CD4-positive, alpha-beta memory T cell (primary cell): Measurements from ENCODE around the gene CHEK1. TPM values are rescaled to one million over a fixed set of nuclear protein-coding genes. Genes with fewer than 3 reads are reported as not detected.
"Not testable (repeated sequence)": the region's sequence is repeated elsewhere in the genome, so short reads cannot be mapped to it uniquely, and the experiment has no call there.

ENCODE experiments used
- CTCF ChIA-PET: fragments of 350-600 bp; sonication (Branson Sonifier 250); formaldehyde crosslinking; loops from one replicate; lab custom pipeline; 2021; ENCODE audit warnings: inconsistent platforms; ENCODE audit not compliant: partially characterized antibody; lab: Charles Lee
- POLR2A ChIA-PET: fragments of 350-600 bp; sonication (Branson Sonifier 250); formaldehyde crosslinking; loops from one replicate; lab custom pipeline; 2021; ENCODE audit not compliant: partially characterized antibody; lab: Charles Lee
- DNase-seq, 5 donors: peaks; one replicate each; pipeline versions ENCODE4 v3.0.0 to v3.0.0-alpha.2; 2020 to 2022; ENCODE audit warnings: mixed read lengths in 1 of 5
- H3K27ac ChIP-seq: one replicate; pipeline ENCODE4 v1.7.0; 2013; ENCODE audit warnings: low read depth, low read length
- H3K27me3 ChIP-seq: 2 replicates; pipeline ENCODE4 v1.7.0; 2013; ENCODE audit warnings: mild to moderate bottlenecking, low read length, moderate library complexity; ENCODE audit not compliant: insufficient read depth
- H3K36me3 ChIP-seq: 2 replicates; pipeline ENCODE4 v1.7.0; 2013; ENCODE audit warnings: mild to moderate bottlenecking, low read length, moderate library complexity; ENCODE audit not compliant: insufficient read depth
- H3K4me1 ChIP-seq: 2 replicates; pipeline ENCODE4 v1.7.0; 2013; ENCODE audit warnings: mild to moderate bottlenecking, low read length, moderate library complexity; ENCODE audit not compliant: insufficient read depth
- H3K4me3 ChIP-seq, 2 donors: one replicate each; pipeline ENCODE4 v1.7.0; 2013; ENCODE audit warnings: low read length in 2 of 2, mild to moderate bottlenecking in 1 of 2
- H3K9me3 ChIP-seq, 2 donors: one replicate each; pipeline ENCODE4 v1.7.0; 2013; ENCODE audit warnings: low read length in 2 of 2, control low read depth in 1 of 2; ENCODE audit not compliant: control insufficient read depth in 1 of 2
- H3K27ac Mint-ChIP-seq, 7 donors: one replicate each; pipeline ENCODE4 v1.8.0; 2020 to 2021; ENCODE audit warnings: mixed read lengths in 7 of 7, mild to moderate bottlenecking in 6 of 7, inconsistent platforms in 3 of 7, moderate library complexity in 3 of 7
- H3K27me3 Mint-ChIP-seq, 2 donors: one replicate each; pipeline ENCODE4 v1.8.0; 2020 to 2021; ENCODE audit warnings: mixed read lengths in 2 of 2
- H3K36me3 Mint-ChIP-seq, 2 donors: one replicate each; pipeline ENCODE4 v1.8.0; 2020 to 2021; ENCODE audit warnings: mixed read lengths in 2 of 2, inconsistent platforms in 1 of 2, mild to moderate bottlenecking in 1 of 2
- H3K4me1 Mint-ChIP-seq, 4 donors: one replicate each; pipeline ENCODE4 v1.8.0; 2020 to 2021; ENCODE audit warnings: mixed read lengths in 4 of 4, mild to moderate bottlenecking in 1 of 4
- H3K4me3 Mint-ChIP-seq, 8 donors: one replicate each; pipeline ENCODE4 v1.8.0; 2020 to 2021; ENCODE audit warnings: mixed read lengths in 8 of 8, mild to moderate bottlenecking in 7 of 8, moderate library complexity in 6 of 8, inconsistent platforms in 3 of 8
- H3K9me3 Mint-ChIP-seq, 8 donors: one replicate each; pipeline ENCODE4 v1.8.0; 2020 to 2021; ENCODE audit warnings: mixed read lengths in 8 of 8, mild to moderate bottlenecking in 5 of 8, inconsistent platforms in 3 of 8, moderate library complexity in 1 of 8
- intact Hi-C: fragments of 100-400 bp; cut with micrococcal nuclease; formaldehyde crosslinking; loops from one replicate; pipeline ENCODE4 v1.15.1; 2023
- polyA plus RNA-seq, 2 donors: library from polyadenylated mRNA; unstranded; fragments of 300-500 nt; fragmentation: Illumina TruSeq; gene quantifications; one replicate each; pipeline ENCODE4 v1.2.3, GENCODE V29; 2021
- total RNA-seq, 2 experiments: library from RNA; stranded (reverse); gene quantifications; one replicate each; pipeline ENCODE4 v1.2.3, GENCODE V29; 2021

The CHEK1 gene
- total and polyA plus RNA-seq, 4 experiments from 2014 or later = 1.00 to 2.0 (median 1.8) TPM

DNA sequence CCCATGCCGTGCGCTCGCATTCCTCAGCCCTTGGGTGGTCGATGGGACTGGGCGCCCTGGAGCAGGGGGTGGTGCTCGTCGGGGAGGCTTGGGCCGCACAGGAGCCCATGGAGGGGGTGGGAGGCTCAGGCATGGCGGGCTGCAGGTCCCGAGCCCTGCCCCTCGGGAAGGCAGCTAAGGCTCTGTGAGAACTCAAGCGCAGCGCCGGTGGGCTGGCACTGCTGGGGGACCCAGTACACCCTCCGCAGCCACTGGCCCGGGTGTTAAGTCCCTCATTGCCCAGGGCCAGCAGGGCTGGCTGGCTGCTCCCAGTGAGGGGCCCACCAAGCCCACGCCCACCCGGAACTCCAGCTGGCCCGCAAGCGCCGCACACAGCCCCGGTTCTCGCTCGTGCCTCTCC is 79.7 kb downstream of the CHEK1 start:
- H3K27me3 Mint-ChIP-seq = peaks cover 10 to 18% of the 10 kb centered on the region in 2 donors
- H3K36me3 Mint-ChIP-seq, H3K4me1 ChIP-seq: not testable (repeated sequence)

DNA sequence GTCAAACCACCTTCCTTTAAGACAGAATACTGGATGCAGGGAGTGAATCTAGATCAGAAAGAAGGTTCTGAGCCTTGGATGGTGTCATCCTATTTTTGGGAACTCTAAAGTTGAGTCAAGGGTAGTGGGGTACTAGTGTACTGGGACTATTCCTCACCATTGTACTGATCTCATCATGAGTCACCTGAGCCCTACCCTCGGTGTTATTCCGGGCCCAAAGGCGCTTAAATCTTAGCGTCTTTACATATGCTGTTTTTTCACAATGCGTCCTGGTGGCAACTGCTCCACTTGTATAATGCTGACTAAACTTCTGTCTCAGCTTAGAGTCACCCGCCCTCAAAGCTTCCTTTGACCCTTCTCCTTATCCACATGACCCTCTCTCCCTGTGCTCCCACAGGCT is 95.8 kb downstream of the CHEK1 start:
- Mint-ChIP-seq H3K36me3 (no peaks in the 10 kb centered on the region), H3K27me3 (peaks cover 13 to 14% of the 10 kb centered on the region in 2 donors), H3K4me1 (no peaks in the 10 kb centered on the region), H3K9me3 (peaks cover 0 to 5% (median 1%) of the 10 kb centered on the region in 8 donors), H3K27ac (no peak overlapping the region), H3K4me3 (no peak overlapping the region)
- no peak overlapping the region for H3K4me3 ChIP-seq
- no peaks in the 10 kb centered on the region for H3K27me3 ChIP-seq
- H3K36me3 ChIP-seq = no peaks in the 10 kb centered on the region
- H3K4me1 ChIP-seq = no peaks in the 10 kb centered on the region
- CTCF ChIA-PET = interaction anchor here (1.1 kb wide), 1 partner anchor 167 kb away, joined by 3 read pairs; the partner anchor contains the start of gene HYLS1
- POLR2A ChIA-PET = no interaction called here
- H3K27ac ChIP-seq = no peak overlapping the region
- no peak for DNase-seq
- no peaks in the 10 kb centered on the region for H3K9me3 ChIP-seq
- intact Hi-C loops = no loop called here

More for the DNA sequence above, 79.7 kb downstream of the CHEK1 start:
- H3K4me3 ChIP-seq, DNase-seq, H3K27me3 ChIP-seq, H3K27ac ChIP-seq, H3K4me1 Mint-ChIP-seq, H3K36me3 ChIP-seq, CTCF ChIA-PET, POLR2A ChIA-PET, intact Hi-C loops, H3K9me3 ChIP-seq, H3K27ac Mint-ChIP-seq, H3K9me3 Mint-ChIP-seq, H3K4me3 Mint-ChIP-seq: not testable (repeated sequence)

GRCh38 chr11:125724125-125724524 is 99.2 kb downstream of the CHEK1 start:
- peak in 2 of 5 donors; percentile 5 to 9 for DNase-seq
- ChIA-PET CTCF (interaction anchor here (1.7 kb wide), 1 partner anchor 9 kb away, joined by 4 read pairs; no protein-coding TSS in a partner anchor), POLR2A (no interaction called here)
- Histone ChIP-seq H3K9me3 (no peaks in the 10 kb centered on the region), H3K4me3 (no peak overlapping the region), H3K36me3 (no peaks in the 10 kb centered on the region), H3K27ac (no peak overlapping the region), H3K4me1 (no peaks in the 10 kb centered on the region), H3K27me3 (no peaks in the 10 kb centered on the region)
- H3K27me3 Mint-ChIP-seq = peaks cover 15 to 20% of the 10 kb centered on the region in 2 donors
- no peaks in the 10 kb centered on the region for H3K9me3 Mint-ChIP-seq
- no peaks in the 10 kb centered on the region for H3K36me3 Mint-ChIP-seq
- intact Hi-C loops = no loop called here
- no peak overlapping the region for H3K27ac Mint-ChIP-seq
- no peak overlapping the region for H3K4me3 Mint-ChIP-seq
- no peaks in the 10 kb centered on the region for H3K4me1 Mint-ChIP-seq

Other genes starting within 250 kb of the CHEK1 start
- gene FEZ1, start 128.9 kb upstream of the CHEK1 start, total RNA-seq = under 1 TPM; 0.44 to 0.70 TPM
- gene FEZ1, start 128.9 kb upstream of the CHEK1 start, polyA plus RNA-seq = 1 to 10 TPM in 1 of 2 donors, under 1 TPM in 1; 0.55 to 1.2 TPM
- gene EI24, start 55.7 kb upstream of the CHEK1 start, total RNA-seq = 10 to 100 TPM; 35.5 to 36.8 TPM
- 10 to 100 TPM; 59.5 to 61.2 TPM for gene EI24, start 55.7 kb upstream of the CHEK1 start, polyA plus RNA-seq
- 100 to 1,000 TPM; 133 to 138 TPM for gene STT3A, start 32.3 kb upstream of the CHEK1 start, total RNA-seq
- gene STT3A, start 32.3 kb upstream of the CHEK1 start, polyA plus RNA-seq = 10 to 100 TPM; 81.8 to 86.7 TPM
- gene ACRV1, start 55.7 kb downstream of the CHEK1 start, total RNA-seq = not detected
- not detected for gene ACRV1, start 55.7 kb downstream of the CHEK1 start, polyA plus RNA-seq
- not detected for gene PATE1, start 121.1 kb downstream of the CHEK1 start, total RNA-seq
- not detected for gene PATE1, start 121.1 kb downstream of the CHEK1 start, polyA plus RNA-seq
- gene PATE2, start 153.7 kb downstream of the CHEK1 start, total RNA-seq = not detected
- not detected for gene PATE2, start 153.7 kb downstream of the CHEK1 start, polyA plus RNA-seq
- gene PATE3, start 163.0 kb downstream of the CHEK1 start, total RNA-seq = not detected
- gene PATE3, start 163.0 kb downstream of the CHEK1 start, polyA plus RNA-seq = not detected
- not detected for gene PATE4, start 208.2 kb downstream of the CHEK1 start, total RNA-seq
- gene PATE4, start 208.2 kb downstream of the CHEK1 start, polyA plus RNA-seq = not detected